HEK293 (cell line): ENCODE data around the gene BCDIN3D.

Experiments
- CTCF ChIA-PET: fragments of 350-600 bp; formaldehyde crosslinking; extraction: SDS; loops from one replicate; lab custom pipeline; 2021; ENCODE audit warnings: antibody characterized with exemption; lab: Yijun Ruan, JAX
- POLR2A ChIA-PET: fragments of 300-600 bp; formaldehyde crosslinking; extraction: SDS; loops from one replicate; lab custom pipeline; 2020; ENCODE audit warnings: antibody characterized with exemption, inconsistent platforms; lab: Yijun Ruan, JAX
- H3K27ac ChIP-seq: fragments of 200-500 bp; sonication (Bioruptor generic); 2 replicates; pipeline ENCODE4 v1.5.1; 2014; ENCODE audit warnings: low read depth, low read length, control low read depth, inconsistent platforms; ENCODE audit errors: extremely low read depth
- H3K36me3 ChIP-seq, 2 experiments: fragments of 200-500 bp in 1 of 2; sonication (Bioruptor generic) in 1 of 2; 1 replicate in 1 of 2; 2 replicates in 1 of 2; pipeline ENCODE4 v1.5.1; 2014 to 2017; ENCODE audit warnings: inconsistent platforms in 2 of 2, low read length in 2 of 2; ENCODE audit not compliant: control insufficient read depth in 2 of 2, insufficient read depth in 1 of 2
- H3K4me1 ChIP-seq: fragments of 200-500 bp; sonication (Bioruptor generic); 2 replicates; pipeline ENCODE4 v1.5.1; 2014; ENCODE audit warnings: mild to moderate bottlenecking, low read length, inconsistent platforms; ENCODE audit not compliant: control insufficient read depth, insufficient read depth
- H3K4me3 ChIP-seq: 2 replicates; pipeline ENCODE4 v1.5.1; 2011; ENCODE audit warnings: low read depth, mild to moderate bottlenecking, control low read depth, low read length, moderate library complexity
- H3K9me3 ChIP-seq: fragments of 200-500 bp; sonication (Bioruptor generic); 2 replicates; pipeline ENCODE4 v1.5.1; 2014; ENCODE audit warnings: low read depth, low read length, inconsistent platforms; ENCODE audit not compliant: control insufficient read depth, insufficient read depth
- HOXC10 ChIP-seq: sonication (generic); formaldehyde crosslinking; IDR thresholded peaks from 2 replicates; pipeline ENCODE4 v1.8.1; 2023; ENCODE audit warnings: mild to moderate bottlenecking, missing genetic modification reagents
- OSR2 ChIP-seq: fragments of 450-650 bp; formaldehyde crosslinking; IDR thresholded peaks from 2 replicates; pipeline ENCODE4 v1.5.1; 2016; ENCODE audit warnings: missing biosample characterization, missing genetic modification characterization
- OVOL3 ChIP-seq: fragments of 450-650 bp; formaldehyde crosslinking; IDR thresholded peaks from 2 replicates; pipeline ENCODE4 v1.5.1; 2016; ENCODE audit warnings: missing biosample characterization, missing genetic modification characterization
- PRDM2 ChIP-seq: fragments of 450-650 bp; formaldehyde crosslinking; IDR thresholded peaks from 2 replicates; pipeline ENCODE4 v1.5.1; 2016; ENCODE audit warnings: missing biosample characterization, missing genetic modification characterization, borderline replicate concordance
- PRDM4 ChIP-seq: fragments of 450-650 bp; formaldehyde crosslinking; IDR thresholded peaks from 2 replicates; pipeline ENCODE4 v1.5.1; 2017; ENCODE audit warnings: missing biosample characterization, missing genetic modification characterization
- PRDM6 ChIP-seq: fragments of 450-650 bp; formaldehyde crosslinking; IDR thresholded peaks from 2 replicates; pipeline ENCODE4 v1.5.1; 2017; ENCODE audit warnings: missing biosample characterization, missing genetic modification characterization
- ZIC2 ChIP-seq: fragments of 450-650 bp; formaldehyde crosslinking; IDR thresholded peaks from 2 replicates; pipeline ENCODE4 v1.5.1; 2016; ENCODE audit warnings: missing biosample characterization, missing genetic modification characterization
- ZNF155 ChIP-seq: fragments of 450-650 bp; formaldehyde crosslinking; IDR thresholded peaks from 2 replicates; pipeline ENCODE4 v1.5.1; 2016; ENCODE audit warnings: missing biosample characterization, missing genetic modification characterization
- ZNF302 ChIP-seq: fragments of 450-650 bp; formaldehyde crosslinking; IDR thresholded peaks from 2 replicates; pipeline ENCODE4 v1.5.1; 2016; ENCODE audit warnings: missing biosample characterization, missing genetic modification characterization, low read depth
- ZNF560 ChIP-seq: fragments of 450-650 bp; formaldehyde crosslinking; IDR thresholded peaks from 2 replicates; pipeline ENCODE4 v1.5.1; 2017; ENCODE audit warnings: missing biosample characterization, missing genetic modification characterization, borderline replicate concordance
- ZNF561 ChIP-seq: fragments of 450-650 bp; IDR thresholded peaks from 2 replicates; pipeline ENCODE4 v1.5.1; 2018; ENCODE audit warnings: missing biosample characterization, missing genetic modification characterization, borderline replicate concordance
- ZNF747 ChIP-seq: fragments of 450-650 bp; formaldehyde crosslinking; IDR thresholded peaks from 2 replicates; pipeline ENCODE4 v1.5.1; 2016; ENCODE audit warnings: missing biosample characterization, missing genetic modification characterization
- ZXDB ChIP-seq: fragments of 450-650 bp; formaldehyde crosslinking; IDR thresholded peaks from 2 replicates; pipeline ENCODE4 v1.5.1; 2016; ENCODE audit warnings: missing biosample characterization, missing genetic modification characterization
- TF ChIP-seq, protein P1 (sequence below): fragments of 450-650 bp; formaldehyde crosslinking; IDR thresholded peaks from 2 replicates; pipeline ENCODE4 v1.5.1; 2017; ENCODE audit warnings: missing biosample characterization, mild to moderate bottlenecking, missing genetic modification characterization, moderate library complexity
- TF ChIP-seq, protein P2 (sequence below): fragments of 450-650 bp; formaldehyde crosslinking; IDR thresholded peaks from 2 replicates; pipeline ENCODE4 v1.5.1; 2016; ENCODE audit warnings: missing biosample characterization, missing genetic modification characterization
- TF ChIP-seq, protein P3 (sequence below): fragments of 450-650 bp; formaldehyde crosslinking; IDR thresholded peaks from 2 replicates; pipeline ENCODE4 v1.5.1; 2016; ENCODE audit warnings: missing biosample characterization, missing genetic modification characterization

Gene BCDIN3D

GRCh38 chr12:49806321-49806813, 36.5 kb downstream of the BCDIN3D start:
- Histone ChIP-seq H3K9me3 (no peaks in the 10 kb centered on the region), H3K4me1 (no peaks in the 10 kb centered on the region), H3K4me3 (no peak overlapping the region), H3K27ac (no peak overlapping the region), H3K36me3 (peaks cover 0 to 58% of the 10 kb centered on the region in 2 experiments; a peak in 2 of 3 replicates)
- POLR2A ChIA-PET: no interaction called here
- TF ChIP-seq PRDM2 (no peak), ZNF302 (no peak)
- TF ChIP-seq, all 188 proteins: peak for 0
- CTCF ChIA-PET: interaction anchor here (0.9 kb wide), 1 partner anchor 32 kb away, joined by 3 read pairs; no protein-coding TSS in a partner anchor

DNA sequence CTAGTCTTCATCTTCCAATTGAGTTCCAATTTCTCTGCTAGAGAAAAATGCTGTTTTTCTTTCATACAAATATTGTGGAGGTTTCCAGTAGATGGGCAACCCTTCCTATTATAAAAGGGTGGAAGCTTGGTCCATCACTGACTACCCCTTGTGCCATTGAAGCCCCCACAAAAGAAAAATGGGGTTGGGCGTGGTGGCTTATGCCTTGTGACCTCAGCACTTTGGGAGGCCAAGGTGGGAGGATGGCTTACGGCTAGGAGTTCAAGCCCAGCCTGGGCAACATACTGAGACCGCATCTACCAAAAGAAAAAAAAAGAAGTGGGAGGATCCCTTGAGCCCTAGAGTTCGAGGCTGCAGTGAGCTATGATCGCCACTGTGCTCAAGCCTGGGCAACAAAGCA, 37.5 kb downstream of the BCDIN3D start:
- no peaks in the 10 kb centered on the region for H3K9me3 ChIP-seq
- H3K4me3 ChIP-seq: no peak overlapping the region
- H3K4me1 ChIP-seq: no peaks in the 10 kb centered on the region
- H3K36me3 ChIP-seq: peaks cover 0 to 67% of the 10 kb centered on the region in 2 experiments; a peak in 2 of 3 replicates
- no peak for TF ChIP-seq ZXDB (tag by site-specific recombination)
- TF ChIP-seq, protein P1, sequence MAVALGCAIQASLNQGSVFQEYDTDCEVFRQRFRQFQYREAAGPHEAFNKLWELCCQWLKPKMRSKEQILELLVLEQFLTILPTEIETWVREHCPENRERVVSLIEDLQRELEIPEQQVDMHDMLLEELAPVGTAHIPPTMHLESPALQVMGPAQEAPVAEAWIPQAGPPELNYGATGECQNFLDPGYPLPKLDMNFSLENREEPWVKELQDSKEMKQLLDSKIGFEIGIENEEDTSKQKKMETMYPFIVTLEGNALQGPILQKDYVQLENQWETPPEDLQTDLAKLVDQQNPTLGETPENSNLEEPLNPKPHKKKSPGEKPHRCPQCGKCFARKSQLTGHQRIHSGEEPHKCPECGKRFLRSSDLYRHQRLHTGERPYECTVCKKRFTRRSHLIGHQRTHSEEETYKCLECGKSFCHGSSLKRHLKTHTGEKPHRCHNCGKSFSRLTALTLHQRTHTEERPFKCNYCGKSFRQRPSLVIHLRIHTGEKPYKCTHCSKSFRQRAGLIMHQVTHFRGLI: peak; percentile 59; the same call in 1 of the 2 replicates
- H3K27ac ChIP-seq: no peak overlapping the region
- POLR2A ChIA-PET: interaction anchor here (1.9 kb wide), 1 partner anchor 23 kb away, joined by 10 read pairs; the partner anchor contains the start of gene NCKAP5L
- CTCF ChIA-PET: interaction anchor here (0.7 kb wide), 1 partner anchor 33 kb away, joined by 3 read pairs; no protein-coding TSS in a partner anchor

DNA sequence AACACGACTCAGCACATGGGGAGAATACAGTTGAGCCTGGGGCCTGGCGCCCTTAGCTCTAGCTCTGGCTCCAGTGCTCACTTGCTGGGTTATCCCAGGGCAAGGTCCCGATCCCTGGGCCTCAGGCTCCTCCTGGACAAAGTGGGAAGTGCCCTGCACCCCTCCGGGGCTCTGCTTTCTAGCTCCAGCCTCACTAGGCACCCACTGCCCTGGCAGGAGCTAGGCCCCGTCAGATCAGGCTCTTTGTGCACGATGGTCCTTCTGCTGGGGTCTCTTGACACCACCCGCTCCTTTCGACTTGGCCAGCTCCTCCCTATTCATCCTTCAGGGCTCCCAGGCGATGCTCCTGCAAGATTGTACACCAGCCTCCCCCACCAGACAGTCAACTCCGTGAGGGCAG, 38.1 kb downstream of the BCDIN3D start:
- H3K4me1 ChIP-seq: no peaks in the 10 kb centered on the region
- ChIA-PET CTCF (interaction anchor here (0.6 to 1.0 kb wide), 2 partner anchors 27 to 42 kb away, joined by 3 to 8 read pairs; no protein-coding TSS in a partner anchor), POLR2A (interaction anchor here (1.9 kb wide), 1 partner anchor 23 kb away, joined by 10 read pairs; the partner anchor contains the start of gene NCKAP5L)
- no peak overlapping the region for H3K27ac ChIP-seq
- H3K9me3 ChIP-seq: no peaks in the 10 kb centered on the region
- no peak overlapping the region for H3K4me3 ChIP-seq
- H3K36me3 ChIP-seq: peaks cover 0 to 72% of the 10 kb centered on the region in 2 experiments; a peak in 2 of 3 replicates
- TF ChIP-seq PRDM6 (no peak), ZIC2 (no peak), HOXC10 (CRISPR knock-in tag) (no peak), ZNF747 (no peak), ZNF561 (tag by site-specific recombination) (no peak), PRDM4 (tag by site-specific recombination) (no peak), ZNF560 (no peak), OSR2 (tag by site-specific recombination) (no peak), ZNF155 (tag by site-specific recombination) (no peak), OVOL3 (tag by site-specific recombination) (no peak)
- TF ChIP-seq, protein P2, sequence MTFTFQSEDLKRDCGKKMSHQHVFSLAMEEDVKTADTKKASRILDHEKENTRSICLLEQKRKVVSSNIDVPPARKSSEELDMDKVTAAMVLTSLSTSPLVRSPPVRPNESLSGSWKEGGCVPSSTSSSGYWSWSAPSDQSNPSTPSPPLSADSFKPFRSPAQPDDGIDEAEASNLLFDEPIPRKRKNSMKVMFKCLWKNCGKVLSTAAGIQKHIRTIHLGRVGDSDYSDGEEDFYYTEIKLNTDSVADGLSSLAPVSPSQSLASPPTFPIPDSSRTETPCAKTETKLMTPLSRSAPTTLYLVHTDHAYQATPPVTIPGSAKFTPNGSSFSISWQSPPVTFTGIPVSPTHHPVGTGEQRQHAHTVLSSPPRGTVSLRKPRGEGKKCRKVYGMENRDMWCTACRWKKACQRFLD (tag by site-specific recombination): no peak
- TF ChIP-seq, protein P3, sequence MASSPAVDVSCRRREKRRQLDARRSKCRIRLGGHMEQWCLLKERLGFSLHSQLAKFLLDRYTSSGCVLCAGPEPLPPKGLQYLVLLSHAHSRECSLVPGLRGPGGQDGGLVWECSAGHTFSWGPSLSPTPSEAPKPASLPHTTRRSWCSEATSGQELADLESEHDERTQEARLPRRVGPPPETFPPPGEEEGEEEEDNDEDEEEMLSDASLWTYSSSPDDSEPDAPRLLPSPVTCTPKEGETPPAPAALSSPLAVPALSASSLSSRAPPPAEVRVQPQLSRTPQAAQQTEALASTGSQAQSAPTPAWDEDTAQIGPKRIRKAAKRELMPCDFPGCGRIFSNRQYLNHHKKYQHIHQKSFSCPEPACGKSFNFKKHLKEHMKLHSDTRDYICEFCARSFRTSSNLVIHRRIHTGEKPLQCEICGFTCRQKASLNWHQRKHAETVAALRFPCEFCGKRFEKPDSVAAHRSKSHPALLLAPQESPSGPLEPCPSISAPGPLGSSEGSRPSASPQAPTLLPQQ (tag by site-specific recombination): no peak
